NCI-H146 treated with DMSO at 0.1 percent for 48 hours (cell line): Measurements from ENCODE around the gene RCOR1.
"Not testable (repeated sequence)": the region's sequence is repeated elsewhere in the genome, so short reads cannot be mapped to it uniquely, and the experiment has no call there.

Source experiments
- DNase-seq: peaks from one replicate; lab custom pipeline; 2025; ENCODE audit not compliant: unreplicated experiment; lab: John Stamatoyannopoulos, UW

RCOR1 gene

GRCh38 chr14:102591944-102592762 lies at the start of gene RCOR1:
Gene RCOR1, plus strand, starts transcription at chr14:102592649. Its CDS starts 238 bp downstream, at chr14:102592887.
- peak; percentile 73 for DNase-seq

DNA sequence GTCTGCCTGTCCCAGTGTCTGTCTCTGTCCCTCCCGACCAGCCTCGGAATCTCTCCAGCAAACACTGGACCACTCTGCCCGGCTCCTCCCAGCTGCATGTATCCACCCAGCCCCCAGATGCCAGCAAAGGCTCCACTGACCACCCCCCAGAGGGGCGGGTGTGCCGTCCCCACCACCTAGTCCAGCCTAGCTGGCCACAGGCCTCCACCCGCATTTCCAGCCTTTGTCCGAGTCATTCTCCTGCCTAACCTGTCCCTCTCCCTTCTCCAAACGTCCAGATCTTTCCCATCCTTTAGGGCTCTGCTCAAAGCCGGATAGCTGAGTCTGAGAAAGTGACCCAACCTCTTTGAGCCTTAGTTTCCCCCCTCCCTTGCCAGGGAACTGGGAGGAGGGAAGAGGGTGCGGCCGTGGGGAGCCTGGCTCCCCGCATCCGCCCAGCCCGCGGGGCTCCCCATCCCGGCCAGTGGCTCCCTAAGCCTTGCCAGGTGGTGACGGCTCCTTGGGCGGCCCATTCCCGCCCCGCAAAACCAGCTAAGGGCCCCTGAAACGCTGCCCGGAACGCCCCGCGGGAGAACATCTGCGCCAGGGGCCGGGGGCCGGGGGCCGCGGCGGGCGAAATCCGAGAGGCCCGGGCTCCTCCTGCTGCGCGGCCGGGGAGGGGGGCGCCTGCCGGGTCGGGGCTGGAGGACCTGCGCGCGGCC lies 48.3 kb upstream of the RCOR1 start:
- DNase-seq, result no peak

DNA sequence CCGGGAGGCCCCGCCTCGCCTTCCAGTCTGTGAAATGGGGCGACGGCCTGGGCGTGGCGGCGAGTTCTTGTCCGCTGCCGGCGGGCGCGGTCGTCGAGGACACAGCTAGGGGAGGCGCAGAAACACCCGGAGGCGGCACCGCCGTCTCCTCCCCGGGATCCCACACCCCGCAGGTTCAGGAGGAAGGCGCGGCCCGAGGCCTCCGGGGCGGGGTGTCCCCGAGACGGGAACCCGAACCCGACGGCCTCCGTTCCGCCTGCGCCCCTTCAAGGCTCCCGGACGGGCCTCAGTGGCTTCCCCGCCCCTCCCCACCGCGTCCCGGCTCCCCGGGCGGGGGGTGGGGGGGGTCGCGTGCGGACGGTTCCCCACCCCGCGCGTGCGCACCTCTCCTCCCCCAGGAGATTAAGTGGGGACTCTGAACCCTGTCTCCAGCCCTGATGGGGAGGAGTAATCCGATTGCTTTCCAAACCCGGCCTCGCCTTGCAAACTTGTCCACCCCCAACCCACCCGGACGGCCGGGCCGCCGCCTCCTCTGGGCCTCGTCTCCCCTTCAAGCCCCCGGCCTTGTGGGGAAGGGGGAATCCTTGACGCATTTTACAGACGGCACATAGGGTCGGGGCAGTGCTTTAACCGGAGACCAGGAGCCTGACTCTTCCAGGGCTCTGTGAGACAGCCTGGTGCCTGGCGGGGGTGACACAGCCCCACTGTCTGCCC lies 47.5 kb upstream of the RCOR1 start:
- DNase-seq, result no peak

DNA sequence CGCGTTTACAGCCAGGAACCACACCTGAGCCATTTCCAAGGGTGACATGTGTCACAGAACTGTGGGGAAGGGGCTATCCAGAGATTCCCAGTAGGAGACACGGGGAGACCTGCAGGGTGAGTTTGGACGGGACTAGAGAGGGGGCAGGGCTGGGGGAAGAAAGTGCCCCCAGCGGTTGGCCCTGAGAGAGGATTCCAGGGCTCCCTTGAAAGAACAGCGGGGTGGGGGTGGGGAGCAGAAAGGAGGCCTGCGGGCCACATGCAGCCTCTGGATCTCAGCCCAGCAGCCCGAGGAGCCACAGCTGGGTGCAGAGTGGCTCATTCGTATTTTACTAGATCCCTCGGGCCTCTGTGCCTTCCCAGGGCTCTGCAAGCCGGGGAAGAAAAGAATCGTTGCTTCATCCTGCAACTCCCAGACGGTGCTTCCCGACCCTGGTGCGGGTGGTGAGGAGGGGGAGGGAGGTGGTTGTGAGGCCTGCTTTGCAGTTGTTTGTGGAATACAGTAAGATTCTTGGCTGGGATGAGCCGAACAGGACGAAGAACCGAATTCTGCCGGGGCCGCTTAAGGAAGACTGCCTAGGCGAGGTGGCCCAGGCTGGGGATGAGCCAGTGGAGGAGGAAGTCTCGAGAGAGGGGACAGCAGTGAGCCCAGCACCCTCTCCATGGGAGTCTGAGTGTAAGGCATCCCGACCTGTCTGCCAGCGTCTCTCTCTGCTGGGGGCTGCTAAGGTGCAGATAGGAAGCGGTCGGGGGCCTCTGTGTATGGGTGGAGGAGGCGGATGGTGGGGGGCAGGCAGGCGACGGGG lies 46.8 kb upstream of the RCOR1 start:
- no peak for DNase-seq

DNA sequence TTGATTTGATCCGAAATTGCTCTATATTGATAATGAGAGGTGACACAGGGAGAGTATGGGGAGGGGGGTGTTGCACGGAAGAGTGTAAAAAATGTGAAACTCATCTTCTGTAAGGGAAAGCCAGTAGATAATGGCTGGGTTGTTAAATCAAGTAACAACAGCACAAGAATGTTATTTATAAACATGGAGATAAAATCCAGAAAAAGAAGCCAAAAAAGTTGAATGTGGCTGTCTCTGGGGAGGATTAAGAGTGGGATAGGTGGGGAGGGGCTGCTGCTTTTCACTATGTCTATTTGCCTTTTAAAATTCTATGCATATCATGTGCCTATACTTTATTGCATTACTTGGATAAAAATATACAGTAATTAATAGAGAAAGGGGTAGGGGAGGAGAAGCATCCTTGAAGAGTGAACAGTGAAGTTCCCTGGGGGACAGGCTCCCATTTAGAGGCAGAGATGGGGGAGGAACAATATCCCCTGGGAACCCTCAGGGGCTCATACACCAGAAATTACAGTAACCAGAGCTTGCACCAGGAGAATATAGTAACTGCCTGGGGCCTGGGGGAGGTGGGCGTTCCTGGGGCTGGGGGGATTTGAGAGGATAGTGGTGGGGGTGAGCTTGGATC lies 43.7 kb upstream of the RCOR1 start:
- DNase-seq, result no peak

- not testable (repeated sequence) for DNase-seq
These were observed 41.5 kb upstream of the RCOR1 start for GRCh38 chr14:102550927-102551401.

- no peak for DNase-seq
These were observed 40.3 kb upstream of the RCOR1 start for GRCh38 chr14:102551995-102552705.

DNA sequence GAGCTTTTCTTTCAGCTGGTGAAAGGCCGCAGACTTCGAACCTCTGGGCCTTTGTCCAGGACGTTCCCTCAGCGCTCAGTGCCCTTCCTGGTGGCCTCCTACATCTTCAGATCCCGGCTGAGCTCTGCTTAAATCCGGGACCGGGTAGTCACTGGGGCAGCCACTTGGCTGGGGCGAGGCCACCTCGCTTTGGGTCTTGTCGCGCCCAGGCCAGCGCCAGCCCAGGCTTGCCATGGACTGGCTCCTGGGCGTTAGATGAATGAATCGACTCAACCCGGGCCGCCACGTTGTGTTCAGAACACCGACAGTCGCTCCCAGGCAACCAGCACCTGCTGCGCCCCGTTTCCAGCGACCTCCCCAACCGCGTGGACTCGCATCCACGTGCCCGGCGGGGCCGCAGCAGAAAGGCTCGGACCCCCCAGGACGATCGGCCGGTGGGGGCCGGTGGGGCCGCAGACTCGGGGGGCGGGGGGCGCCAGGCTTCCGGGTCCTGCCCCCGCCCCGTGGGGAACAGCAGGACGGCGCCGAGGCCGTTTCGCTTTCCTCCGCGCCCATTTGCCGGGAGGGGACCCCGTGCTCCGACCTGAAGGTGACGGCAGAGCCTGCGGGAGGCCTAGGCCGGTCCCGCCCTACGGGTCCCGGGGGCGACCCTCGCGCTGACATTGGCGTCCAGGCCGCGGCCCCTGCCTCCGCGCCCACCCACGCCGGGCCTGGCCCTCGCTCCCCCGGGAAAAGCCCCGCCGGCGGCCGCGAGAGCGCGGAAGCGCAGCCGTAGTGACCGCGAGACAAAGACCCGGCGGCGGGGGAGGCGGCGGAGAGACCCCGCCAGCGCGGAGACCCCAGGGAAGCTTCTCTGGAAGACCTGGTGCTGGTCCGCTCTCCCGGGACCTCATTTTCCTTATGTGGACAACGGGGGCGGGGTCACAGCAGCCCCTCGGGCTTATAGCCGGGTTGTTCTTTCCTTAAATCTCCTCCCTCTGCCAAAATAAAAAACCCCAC lies 37.3 kb upstream of the RCOR1 start:
- DNase-seq, result peak; percentile 34

DNA sequence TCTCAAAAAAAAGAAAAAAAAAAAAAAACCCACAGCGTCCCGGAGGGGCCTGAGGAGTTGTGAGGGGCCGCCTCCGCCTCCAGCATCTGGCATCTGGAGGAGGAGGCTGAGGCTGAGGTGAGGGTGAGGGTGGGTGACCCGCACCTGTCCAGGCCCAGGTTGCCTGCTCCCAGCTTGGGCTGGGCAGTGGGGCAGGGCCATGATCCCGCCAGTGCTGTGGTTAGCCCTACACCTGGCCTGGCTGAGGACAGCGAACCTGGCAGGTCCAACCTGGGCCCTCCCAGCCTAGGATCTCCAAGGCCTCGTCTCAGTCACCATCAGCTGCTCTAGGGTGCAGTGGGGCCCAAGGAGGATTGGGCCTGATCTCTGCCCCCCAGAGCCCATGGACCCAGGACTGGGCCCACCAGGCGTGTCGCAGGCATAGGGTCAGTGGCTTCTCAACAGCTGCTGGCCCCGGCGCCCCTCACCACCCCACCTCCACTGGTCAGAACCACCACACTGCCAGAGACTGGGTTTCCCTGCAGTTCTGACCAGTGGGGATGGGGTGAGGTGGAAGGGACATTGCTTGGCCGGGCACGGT lies 36.3 kb upstream of the RCOR1 start:
- DNase-seq, result no peak

- no peak for DNase-seq
These were observed 34.8 kb upstream of the RCOR1 start for GRCh38 chr14:102557434-102558226.

DNA sequence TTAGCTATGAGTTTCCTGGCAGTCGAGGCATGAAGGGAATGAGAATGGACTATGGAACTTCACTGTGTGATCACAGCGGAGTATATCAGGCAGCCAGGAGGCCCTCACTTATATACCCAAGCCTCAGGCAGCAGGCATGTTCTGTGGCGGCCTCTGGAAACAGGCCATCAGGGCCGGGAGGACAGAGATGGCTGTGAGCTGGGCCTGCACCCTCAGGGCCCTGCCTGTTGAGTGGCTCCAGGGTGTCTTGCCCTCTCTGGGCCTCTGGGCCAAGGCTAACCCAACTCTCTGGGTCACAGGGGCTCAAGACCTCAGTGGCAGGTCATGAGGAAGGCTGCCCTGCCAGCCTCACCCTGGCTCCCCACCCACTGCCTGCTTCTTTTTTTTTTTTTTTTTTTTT lies 33.9 kb upstream of the RCOR1 start:
- DNase-seq, result no peak

- DNase-seq, result no peak
These were observed 31.8 kb upstream of the RCOR1 start for GRCh38 chr14:102560458-102561261.

DNA sequence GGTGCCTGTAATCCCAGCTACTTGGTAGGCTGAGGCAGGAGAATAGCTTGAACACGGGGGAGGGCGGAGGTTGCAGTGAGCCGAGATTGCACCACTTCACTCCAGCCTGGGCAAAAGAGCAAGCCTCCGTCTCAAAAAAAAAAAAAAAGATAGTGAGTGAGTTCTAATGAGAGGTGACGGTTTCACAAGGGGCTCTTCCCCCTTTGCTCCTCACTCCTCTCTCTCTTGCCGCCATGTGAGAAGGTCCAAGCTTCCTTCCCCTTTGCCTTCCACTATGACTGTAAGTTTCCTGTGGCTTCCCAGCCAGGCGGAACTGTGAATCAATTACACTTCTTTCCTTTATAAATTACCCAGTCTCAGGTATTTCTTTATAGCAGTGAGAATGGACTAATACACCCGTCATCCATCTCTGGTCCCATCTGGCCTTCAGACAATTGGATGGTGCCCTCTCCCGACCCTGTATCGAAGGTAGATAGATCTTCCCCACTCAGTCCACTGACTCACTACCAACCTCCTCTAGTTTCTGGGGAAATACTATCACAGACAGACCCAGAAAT lies 27.0 kb upstream of the RCOR1 start:
- no peak for DNase-seq

DNA sequence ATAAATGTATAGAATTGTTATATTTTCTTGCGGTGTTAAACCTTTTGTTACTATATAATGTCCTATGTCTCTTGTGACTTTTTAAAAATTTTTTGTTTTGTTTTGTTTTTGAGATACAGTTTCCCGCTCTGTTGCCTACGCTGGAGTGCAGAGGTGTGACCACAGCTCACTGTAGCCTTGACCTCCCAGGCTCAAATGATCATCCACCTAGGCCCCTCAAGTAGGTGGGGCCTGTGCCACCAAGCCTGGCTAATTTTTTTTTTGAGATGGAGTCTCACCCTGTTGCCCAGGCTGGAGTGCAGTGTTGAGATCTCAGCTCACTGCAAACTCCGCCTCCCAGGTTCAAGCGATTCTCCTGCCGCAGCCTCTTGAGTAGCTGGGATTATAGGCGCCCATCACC lies 26.5 kb upstream of the RCOR1 start:
- DNase-seq, result no peak

GRCh38 chr14:102568115-102568614 lies 24.3 kb upstream of the RCOR1 start:
- peak; percentile 10 for DNase-seq
